H1 (cell line): ENCODE measurements around the gene SELENOS. TPM values are rescaled to one million over a fixed set of nuclear protein-coding genes. Genes with fewer than 3 reads are reported as not detected.

Source experiments
- CHD1 ChIP-seq: IDR thresholded peaks from 2 replicates; pipeline ENCODE4 v1.6.1; 2012; ENCODE audit warnings: low read depth, low read length, improper control_type of control experiment
- RAD21 ChIP-seq, 2 experiments: IDR thresholded peaks in 1 of 2; conservative IDR thresholded peaks in 1 of 2; 2 replicates each; pipeline ENCODE4 v1.6.1; 2011; ENCODE audit warnings: low read depth in 2 of 2, low read length in 2 of 2, improper control_type of control experiment in 1 of 2, inconsistent platforms in 1 of 2, mild to moderate bottlenecking in 1 of 2, moderate library complexity in 1 of 2
- RFX5 ChIP-seq: IDR thresholded peaks from 2 replicates; pipeline ENCODE4 v1.6.1; 2011; ENCODE audit warnings: low read depth, low read length, improper control_type of control experiment, borderline replicate concordance
- RNF2 ChIP-seq: fragments of 200-900, 300-1000 bp; sonication (generic); IDR thresholded peaks from 2 replicates; pipeline ENCODE4 v1.7.1; 2016; ENCODE audit warnings: borderline replicate concordance, low read depth, mild to moderate bottlenecking, antibody characterized with exemption, low read length; ENCODE audit not compliant: poor library complexity, severe bottlenecking; ENCODE audit errors: missing control alignments
- TEAD4 ChIP-seq: IDR thresholded peaks from 2 replicates; pipeline ENCODE4 v1.6.1; 2012; ENCODE audit warnings: low read depth, low read length, inconsistent platforms, mixed read lengths
- YY1 ChIP-seq: IDR thresholded peaks from 2 replicates; pipeline ENCODE4 v1.6.1; 2011; ENCODE audit warnings: low read depth, mild to moderate bottlenecking, low read length
- polyA plus RNA-seq, 7 experiments: library from polyadenylated mRNA; depleted of rRNA in 3 of 7; stranded (reverse) in 5 of 7; unstranded in 2 of 7; fragments of >200 nt in 5 of 7; fragments of 200-250 nt in 2 of 7; gene quantifications; 1 replicate in 5 of 7; 2 replicates in 1 of 7; 4 replicates in 1 of 7; pipeline versions ENCODE4 v1.2.1 to v1.2.3, GENCODE V29; 2011 to 2013; ENCODE audit warnings: missing spikeins in 2 of 7, mixed read lengths in 2 of 7
- total RNA-seq: library from RNA; stranded (reverse); fragmentation: NEBNext Ultra II Directional; extraction: Animal tissue kit (Norgen Biotek cat#: 25700); gene quantifications from 2 replicates; pipeline ENCODE4 v1.2.1, GENCODE V29; 2021
- TF ChIP-seq, protein P1 (sequence below): IDR thresholded peaks from 2 replicates; pipeline ENCODE4 v1.6.1; 2012; ENCODE audit warnings: inconsistent platforms

Gene SELENOS
- total and polyA plus RNA-seq, 2 of the 8 experiments (the other 6 are each of a cell fraction or from before 2014, with no cell fraction given) = 45.1 to 46.0 TPM

GRCh38 chr15:101258238-101259144 lies 18.8 kb downstream of the SELENOS start (continued):
- TF ChIP-seq CHD1 (no peak), RFX5 (no peak), RAD21 (IDR thresholded peaks at IDR 0.05 in 1 of 2, conservative IDR thresholded peaks at IDR 0.05 in 1 of 2; ENCODE audit: low read depth in 2 of 2, low read length in 2 of 2) (peak; percentile 93 to 94), YY1 (peak; percentile 42; the same call in 1 of the 2 replicates), RNF2 (no peak), TEAD4 (no peak)
- TF ChIP-seq, protein P1, sequence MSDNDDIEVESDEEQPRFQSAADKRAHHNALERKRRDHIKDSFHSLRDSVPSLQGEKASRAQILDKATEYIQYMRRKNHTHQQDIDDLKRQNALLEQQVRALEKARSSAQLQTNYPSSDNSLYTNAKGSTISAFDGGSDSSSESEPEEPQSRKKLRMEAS = no peak
